T-helper 22 cell (primary cell): ENCODE data around the gene ZKSCAN4.

Experiments used
- DNase-seq: peaks from one replicate; pipeline ENCODE4 v3.0.0-alpha.2; 2020; ENCODE audit warnings: low read depth

ZKSCAN4 gene

GRCh38 chr6:28248916-28249315 is 3.2 kb downstream of the ZKSCAN4 start:
- DNase-seq: no peak

DNA sequence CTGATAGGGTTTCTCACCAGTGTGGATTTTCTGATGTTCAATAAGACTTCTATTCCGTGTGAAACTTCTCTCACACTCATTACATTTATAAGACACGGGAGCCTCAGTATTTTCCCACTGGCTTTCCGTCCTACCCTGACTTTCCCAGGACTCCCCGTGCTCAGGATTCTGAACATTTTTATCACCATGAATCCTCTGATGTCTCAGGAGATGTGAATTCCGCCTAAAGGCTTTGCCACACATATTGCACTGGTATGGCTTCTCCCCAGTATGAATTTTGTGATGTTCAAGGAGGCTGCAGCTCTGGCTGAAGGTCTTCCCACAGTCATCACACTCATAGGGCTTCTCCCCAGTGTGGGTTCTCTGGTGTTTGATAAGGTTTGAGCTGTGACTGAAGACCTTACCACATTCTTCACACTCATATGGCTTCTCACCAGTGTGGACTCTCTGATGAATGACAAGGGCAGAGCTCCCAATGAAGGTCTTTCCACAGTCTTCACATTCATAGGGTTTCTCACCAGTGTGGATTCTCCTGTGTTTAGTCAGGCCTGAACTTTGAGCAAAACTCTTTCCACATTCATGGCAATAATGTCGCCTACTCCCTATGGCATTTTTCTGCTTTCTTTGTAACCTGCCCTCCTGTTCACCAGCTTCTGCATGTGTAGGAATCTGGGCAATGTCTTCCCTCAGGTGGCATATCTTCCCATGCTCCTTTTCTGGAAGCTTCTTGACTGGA is 6.7 kb downstream of the ZKSCAN4 start:
- no peak for DNase-seq

- DNase-seq: no peak
Measured at GRCh38 chr6:28243946-28244345, 8.1 kb downstream of the ZKSCAN4 start.

DNA sequence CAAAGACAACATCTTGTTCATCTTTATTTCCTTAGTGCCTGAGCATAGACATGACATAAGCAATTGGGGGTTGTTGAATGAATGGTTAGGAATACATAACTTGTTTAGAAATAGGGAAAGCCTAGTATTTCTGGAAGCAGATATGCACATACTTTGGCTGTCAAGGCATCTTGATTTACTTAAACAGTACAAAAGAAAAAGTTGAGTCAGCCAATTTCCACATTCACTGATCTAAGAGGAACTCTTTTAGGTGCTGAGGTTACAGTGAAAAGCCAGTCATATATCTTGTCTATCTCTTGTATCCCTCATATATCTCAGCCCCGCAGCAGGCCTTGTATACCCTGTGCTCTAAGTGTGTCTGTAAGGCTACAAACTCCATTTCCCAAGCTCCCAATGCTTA is 11.6 kb downstream of the ZKSCAN4 start:
- no peak for DNase-seq

GRCh38 chr6:28239636-28240035 is 12.4 kb downstream of the ZKSCAN4 start:
- no peak for DNase-seq

DNA sequence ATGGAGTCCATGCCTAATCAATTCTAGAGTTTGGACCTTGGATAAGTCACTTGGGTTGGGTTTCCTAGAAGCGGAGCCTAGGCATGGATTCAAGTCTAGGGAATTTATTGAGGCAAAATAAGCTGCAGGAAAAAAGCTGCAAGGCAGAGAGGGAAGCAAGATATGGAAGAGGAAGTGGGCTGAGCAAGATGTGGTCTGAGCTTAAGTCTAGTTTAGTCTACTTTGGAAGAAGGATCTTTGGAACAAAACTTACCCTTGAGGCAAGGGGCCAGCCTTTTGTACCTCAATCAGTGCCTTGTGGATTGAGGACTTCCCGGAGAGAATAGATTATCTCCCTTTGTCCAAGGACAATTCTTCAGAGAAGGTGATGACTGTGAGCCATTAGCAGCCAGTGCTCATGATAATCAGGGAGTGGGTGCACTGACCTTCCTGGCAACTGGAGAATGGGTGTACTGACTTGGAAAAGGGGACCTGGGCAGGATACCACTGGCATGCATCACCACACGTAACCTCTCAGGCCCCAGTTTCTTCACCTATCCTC is 16.1 kb downstream of the ZKSCAN4 start:
- DNase-seq: no peak

- no peak for DNase-seq
Measured at GRCh38 chr6:28232785-28233184, 19.3 kb downstream of the ZKSCAN4 start.

DNA sequence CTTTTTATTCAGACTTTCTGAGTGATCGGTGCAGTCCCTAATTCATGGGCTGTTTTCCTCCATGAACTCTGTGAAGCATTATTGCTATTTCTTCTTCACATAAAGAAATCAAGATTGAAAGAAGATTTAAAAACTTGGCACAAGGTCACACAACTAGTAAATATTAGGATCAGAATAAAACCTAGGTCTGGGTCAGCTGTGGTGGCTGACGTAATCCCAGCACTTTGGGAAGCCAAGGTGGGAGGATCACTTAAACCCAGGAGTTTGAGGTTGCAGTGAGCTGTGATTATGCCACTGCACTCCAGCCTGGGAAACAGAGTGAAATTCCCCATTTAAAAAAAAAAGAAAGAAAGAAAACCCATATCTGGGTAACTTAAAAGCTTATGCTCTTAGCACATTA is 25.6 kb downstream of the ZKSCAN4 start:
- DNase-seq: no peak

GRCh38 chr6:28225056-28225834 is 26.8 kb downstream of the ZKSCAN4 start, which contains the start of gene ZSCAN9:
Gene ZSCAN9 (plus strand): TSS chr6:28225275. CDS start chr6:28227085, 1,810 bp downstream.
- DNase-seq: no peak

DNA sequence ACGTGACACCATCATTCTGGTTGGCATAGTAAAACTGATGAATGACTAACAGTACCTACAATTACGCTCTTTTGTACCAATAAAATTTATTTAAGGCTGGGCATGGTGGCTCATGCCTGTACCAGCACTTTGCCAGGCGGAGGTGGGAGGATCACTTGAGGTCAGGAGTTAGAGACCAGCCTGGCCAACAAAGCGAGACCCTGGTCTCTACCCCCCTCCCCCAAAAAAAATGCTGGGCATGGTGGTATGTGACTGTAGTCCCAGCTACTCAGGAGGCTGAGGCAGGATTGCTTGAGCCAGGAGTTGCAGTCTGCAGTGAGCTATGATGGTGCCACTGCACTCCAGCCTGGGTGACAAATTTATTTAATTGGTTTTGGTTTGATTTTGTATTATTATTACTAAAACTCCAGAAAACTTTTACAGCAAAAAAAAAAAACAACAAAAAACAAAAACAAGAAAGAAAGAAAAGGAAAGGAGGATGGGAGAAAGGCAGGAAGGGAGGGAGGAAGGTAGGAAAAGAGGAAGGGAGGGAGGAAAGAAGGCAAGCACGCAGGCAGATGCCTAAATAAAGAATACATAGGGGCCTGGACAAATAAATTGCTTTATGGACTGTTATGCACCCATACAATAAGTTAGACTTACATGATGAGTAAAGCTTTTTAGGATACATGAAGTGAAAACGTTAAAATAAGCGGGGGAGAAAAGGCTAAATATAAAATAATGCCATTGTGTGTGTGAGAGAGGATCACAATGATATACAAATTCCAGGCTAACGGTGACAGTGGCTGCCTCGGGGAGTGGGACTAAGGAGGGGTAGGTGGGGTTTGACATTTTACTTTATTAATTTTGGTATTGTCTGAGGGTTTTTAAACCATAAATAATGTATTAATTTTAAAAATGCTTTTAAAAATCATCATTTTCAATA is 27.7 kb downstream of the ZKSCAN4 start:
- no peak for DNase-seq

- DNase-seq: no peak
Measured at GRCh38 chr6:28220257-28221133, 31.6 kb downstream of the ZKSCAN4 start.

DNA sequence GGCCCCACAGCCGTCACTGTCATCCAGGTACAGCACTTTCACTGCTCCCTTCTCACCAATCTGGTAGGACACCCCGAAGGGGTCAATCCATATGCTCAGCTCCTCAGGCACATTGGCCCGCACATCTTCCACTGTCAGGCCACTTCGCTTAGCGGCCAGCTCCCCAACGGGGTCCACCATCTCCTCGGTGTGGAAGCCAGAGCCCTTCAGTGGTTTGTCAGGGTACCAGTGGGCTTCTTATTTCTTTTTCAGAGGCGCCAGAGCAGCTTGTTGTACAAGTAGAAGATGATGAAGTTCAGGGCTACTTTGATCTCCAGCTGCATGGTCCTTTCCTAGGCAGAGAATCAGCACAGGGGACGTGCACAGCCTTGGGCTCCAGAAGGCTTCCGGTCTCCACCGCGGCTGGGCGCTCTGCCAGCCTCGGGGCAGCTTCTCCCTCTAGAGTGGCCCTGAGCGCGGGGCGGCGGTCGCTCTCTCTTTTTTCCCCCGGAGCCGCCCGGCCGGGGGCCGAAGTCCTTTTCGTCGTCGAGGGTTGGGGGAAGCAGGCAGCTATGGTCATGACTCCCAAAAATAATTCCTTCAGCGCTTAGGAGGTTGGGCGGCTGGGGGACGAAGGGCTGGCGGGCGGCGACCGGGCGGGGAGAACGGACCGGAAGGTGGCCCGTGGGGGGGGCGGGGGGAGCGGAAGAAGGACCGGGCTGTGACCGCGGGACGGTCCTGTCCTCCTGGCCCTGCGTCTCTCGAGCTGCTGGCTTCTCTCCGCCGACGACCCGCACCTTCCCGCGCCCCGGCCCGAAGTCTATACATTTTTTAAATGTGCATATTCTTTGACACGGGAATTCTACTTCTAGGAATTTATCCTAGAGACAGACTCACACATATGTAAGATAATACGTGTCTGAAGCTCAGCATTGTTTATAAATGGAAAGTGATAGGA is 33.5 kb downstream of the ZKSCAN4 start:
- DNase-seq: no peak

DNA sequence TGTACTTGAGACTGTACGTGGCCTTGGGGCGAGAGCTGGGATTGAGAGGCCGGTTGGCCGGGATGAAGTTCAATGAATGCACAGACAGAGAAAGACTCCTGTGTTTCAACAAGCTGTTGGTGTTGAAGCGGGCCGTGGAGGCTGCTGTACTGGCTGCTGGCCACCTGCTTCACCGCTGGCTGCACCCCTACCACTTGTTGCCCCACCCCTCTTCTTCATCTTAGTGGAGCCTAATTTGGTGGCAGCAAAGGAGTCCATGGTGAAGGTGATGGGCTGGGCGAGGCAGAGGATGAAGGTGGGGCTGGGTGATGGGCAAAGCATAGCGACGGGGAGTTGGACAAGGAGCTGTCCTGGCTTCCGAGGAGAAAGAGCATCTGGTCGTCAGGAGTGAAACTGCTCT is 34.2 kb downstream of the ZKSCAN4 start:
- no peak for DNase-seq

GRCh38 chr6:28215425-28215824 is 36.6 kb downstream of the ZKSCAN4 start:
- DNase-seq: no peak

DNA sequence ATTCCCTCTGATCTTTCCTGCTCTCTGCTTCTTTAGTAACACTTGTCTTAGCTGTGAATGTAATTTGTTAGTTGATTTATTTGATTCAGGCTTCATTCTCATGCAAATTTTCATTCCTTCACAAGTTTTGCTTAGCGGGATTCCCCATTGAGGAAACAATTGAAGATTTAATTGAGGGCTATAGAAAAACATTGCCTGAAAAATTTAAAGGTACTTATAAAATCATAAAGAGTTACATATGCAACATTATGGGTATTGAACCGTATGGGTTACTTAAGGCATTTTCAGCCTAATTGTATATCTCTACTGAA is 38.9 kb downstream of the ZKSCAN4 start:
- no peak for DNase-seq

- DNase-seq: no peak
Measured at GRCh38 chr6:28212510-28213212, 39.4 kb downstream of the ZKSCAN4 start.

DNA sequence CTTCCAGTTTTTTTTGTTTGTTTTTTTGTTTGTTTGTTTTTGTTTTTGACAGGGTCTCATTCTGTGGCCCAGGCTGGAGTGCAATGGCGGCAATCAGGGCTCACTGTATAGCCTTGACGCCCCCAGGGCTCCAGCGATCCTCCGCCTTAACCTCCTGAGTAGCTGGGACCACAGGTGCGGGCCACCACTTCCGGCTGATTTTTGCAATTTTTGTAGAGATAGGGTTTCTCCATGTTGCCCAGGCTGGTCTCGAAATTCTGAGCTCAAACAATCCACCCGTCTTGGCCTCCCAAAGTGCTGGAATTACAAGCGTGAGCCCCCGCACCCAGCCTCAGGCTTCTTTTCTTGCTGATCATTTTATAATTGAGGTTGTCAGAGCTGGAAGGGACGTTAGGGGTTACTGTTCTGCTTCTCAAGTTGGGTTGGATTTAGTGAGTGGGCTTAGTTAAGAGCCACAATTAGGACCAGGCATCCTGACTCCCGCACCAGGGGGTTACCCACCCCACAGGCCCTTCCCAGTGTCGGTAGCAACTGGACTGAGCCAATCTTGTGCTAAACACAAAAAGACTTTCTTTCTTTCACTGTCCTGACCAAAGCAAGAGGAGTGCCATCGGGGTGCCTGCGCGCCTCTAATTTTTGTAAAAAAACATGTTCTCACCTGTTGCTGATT is 40.1 kb downstream of the ZKSCAN4 start:
- DNase-seq: no peak

- no peak for DNase-seq
Measured at GRCh38 chr6:28209753-28210535, 42.1 kb downstream of the ZKSCAN4 start.
